ENCODE results near the gene TXNL4A. TPM values are rescaled to one million over a fixed set of nuclear protein-coding genes. Genes with fewer than 3 reads are reported as not detected.
"Not testable (repeated sequence)": the region's sequence is repeated elsewhere in the genome, so short reads cannot be mapped to it uniquely, and the experiment has no call there.

TXNL4A gene
- total RNA-seq, 2 donors from 2014 or later: 97.2 to 143 TPM

DNA sequence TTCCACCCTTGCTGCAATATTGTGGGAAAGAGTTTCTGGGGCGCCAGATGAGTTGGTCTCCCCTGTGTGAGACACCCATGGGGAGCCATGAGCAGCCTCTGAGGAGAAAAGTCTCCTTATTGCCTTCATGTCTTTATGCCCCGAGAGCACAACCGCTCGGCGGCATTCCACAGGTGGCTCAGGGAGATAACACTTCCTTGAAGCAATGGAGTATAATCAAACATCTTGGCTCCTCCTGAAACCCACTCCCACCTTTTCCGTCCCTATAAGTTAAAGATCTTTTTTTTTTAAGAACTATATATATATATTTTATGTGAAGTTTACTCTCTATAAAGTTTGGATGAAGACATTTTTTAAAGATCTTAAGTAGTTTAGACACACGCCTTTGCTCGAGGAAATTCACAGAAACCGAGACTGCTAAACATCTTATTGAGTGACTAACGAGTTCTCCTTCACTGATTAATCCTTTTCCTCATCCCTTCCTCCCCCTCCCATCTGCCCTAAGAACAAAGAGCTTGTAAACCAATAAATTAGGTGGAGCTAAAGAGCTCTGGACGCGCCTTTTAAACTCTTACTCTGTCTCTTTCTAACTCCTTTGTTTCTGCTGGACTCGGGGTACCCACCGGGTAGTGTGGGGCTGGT, 23.3 kb upstream of the TXNL4A start:
- not testable (repeated sequence) for H3K4me1 Mint-ChIP-seq (ENCODE audit: low read depth in 2 of 2); ATAC-seq; H3K27ac Mint-ChIP-seq; H3K4me3 Mint-ChIP-seq; H3K27me3 Mint-ChIP-seq; DNase-seq (ENCODE audit: low spot score); H3K9me3 Mint-ChIP-seq
- peaks cover 12% of the 10 kb centered on the region for H3K36me3 Mint-ChIP-seq

DNA sequence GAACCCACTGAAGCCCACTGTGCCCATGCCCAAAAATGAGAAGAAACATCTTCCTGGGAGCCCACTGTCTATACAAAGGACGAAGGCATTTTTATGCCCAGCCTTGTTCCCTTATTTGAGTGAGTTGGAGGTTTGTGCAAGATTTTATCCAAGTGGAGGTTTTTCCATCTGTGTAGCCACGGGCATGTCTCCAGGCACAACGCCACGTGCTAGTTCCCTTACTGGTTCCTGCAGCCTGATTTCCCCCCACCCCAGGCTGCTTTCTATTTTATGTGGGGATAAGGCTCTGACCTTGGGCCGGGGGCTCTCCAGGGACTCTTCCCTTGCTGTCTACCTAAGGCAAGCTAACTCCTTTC, 22.2 kb upstream of the TXNL4A start:
- Mint-ChIP-seq H3K27ac (no peak overlapping the region), H3K4me1 (ENCODE audit: low read depth in 2 of 2) (no peaks in the 10 kb centered on the region)
- ATAC-seq: no peak

DNA sequence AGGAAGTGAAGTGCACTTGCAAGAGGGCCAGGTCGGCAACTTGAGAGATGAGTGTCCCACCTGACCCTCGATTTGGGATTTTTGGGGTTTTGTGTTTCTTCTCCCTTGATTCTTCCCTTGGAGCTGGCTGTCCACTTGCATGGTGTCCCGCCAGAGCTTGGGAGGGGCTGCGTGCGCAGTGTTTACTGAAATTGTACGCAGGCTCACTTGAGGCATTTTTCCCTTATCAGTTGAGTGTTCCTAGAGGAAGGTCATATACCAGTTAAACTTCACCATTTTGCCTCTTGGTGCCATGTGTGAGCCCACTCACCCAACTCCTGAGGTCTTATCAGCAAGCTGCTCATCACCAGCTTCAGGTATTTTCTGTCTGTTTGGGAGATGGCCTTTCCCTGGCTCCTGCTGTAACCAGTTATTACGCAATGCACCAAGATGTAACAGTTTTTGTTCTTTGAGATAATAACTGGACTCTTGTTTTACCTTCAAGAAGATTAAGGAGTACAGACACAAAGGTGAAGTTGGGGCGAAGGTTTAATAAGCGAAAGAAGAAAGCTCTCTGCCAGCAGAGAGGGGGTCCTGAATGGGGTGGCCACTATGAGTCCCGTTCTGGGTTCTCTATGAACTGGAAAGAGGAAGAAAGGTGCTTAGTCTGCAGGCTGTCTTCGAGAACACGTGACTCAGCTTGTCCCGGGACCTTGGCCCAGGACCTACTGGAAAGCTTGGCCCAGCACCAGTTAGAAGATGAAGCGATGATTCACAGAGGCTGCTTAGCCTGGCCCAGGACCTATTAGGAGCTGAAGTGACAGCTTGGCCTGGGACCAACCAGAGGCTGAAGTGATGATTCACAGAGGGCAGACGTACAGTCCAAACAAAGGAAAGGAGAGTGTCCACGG, 21.5 kb upstream of the TXNL4A start:
- Mint-ChIP-seq H3K4me1 (ENCODE audit: low read depth in 2 of 2) (no peaks in the 10 kb centered on the region), H3K4me3 (no peak overlapping the region), H3K36me3 (peaks cover 12% of the 10 kb centered on the region), H3K27ac (no peak overlapping the region), H3K27me3 (no peaks in the 10 kb centered on the region), H3K9me3 (peaks cover 4% of the 10 kb centered on the region)
- ATAC-seq (no peak), DNase-seq (ENCODE audit: low spot score) (no peak)

More for the DNA sequence above, 22.2 kb upstream of the TXNL4A start:
- no peak overlapping the region for H3K4me3 Mint-ChIP-seq
- peaks cover 4% of the 10 kb centered on the region for H3K9me3 Mint-ChIP-seq
- no peak for DNase-seq (ENCODE audit: low spot score)
- no peaks in the 10 kb centered on the region for H3K27me3 Mint-ChIP-seq
- H3K36me3 Mint-ChIP-seq: peaks cover 12% of the 10 kb centered on the region

- H3K27me3 Mint-ChIP-seq: no peaks in the 10 kb centered on the region
- no peak overlapping the region for H3K27ac Mint-ChIP-seq
- H3K36me3 Mint-ChIP-seq: peaks cover 6% of the 10 kb centered on the region
- DNase-seq (ENCODE audit: low spot score): no peak
- H3K4me1 Mint-ChIP-seq (ENCODE audit: low read depth in 2 of 2): no peaks in the 10 kb centered on the region
- H3K9me3 Mint-ChIP-seq: no peaks in the 10 kb centered on the region
- ATAC-seq: no peak
- no peak overlapping the region for H3K4me3 Mint-ChIP-seq
Observed at GRCh38 chr18:80006724-80007123, 18.4 kb upstream of the TXNL4A start.

- no peak for DNase-seq (ENCODE audit: low spot score)
Observed at GRCh38 chr18:80004600-80005342, 16.4 kb upstream of the TXNL4A start.

GRCh38 chr18:80002468-80002867, 14.1 kb upstream of the TXNL4A start:
- ATAC-seq (no peak), DNase-seq (ENCODE audit: low spot score) (no peak)
- H3K4me1 Mint-ChIP-seq (ENCODE audit: low read depth in 2 of 2): no peaks in the 10 kb centered on the region
- H3K27me3 Mint-ChIP-seq: peaks cover 0 to 4% of the 10 kb centered on the region in 2 donors
- H3K27ac Mint-ChIP-seq: no peak overlapping the region
- peaks cover 7% of the 10 kb centered on the region for H3K9me3 Mint-ChIP-seq
- peaks cover 9% of the 10 kb centered on the region for H3K36me3 Mint-ChIP-seq
- no peak overlapping the region for H3K4me3 Mint-ChIP-seq

More at GRCh38 chr18:80004600-80005342, 16.4 kb upstream of the TXNL4A start:
- no peak for ATAC-seq
- peaks cover 6% of the 10 kb centered on the region for H3K9me3 Mint-ChIP-seq
- H3K4me3 Mint-ChIP-seq: no peak overlapping the region
- H3K27ac Mint-ChIP-seq: no peak overlapping the region
- no peaks in the 10 kb centered on the region for H3K4me1 Mint-ChIP-seq (ENCODE audit: low read depth in 2 of 2)
- peaks cover 13% of the 10 kb centered on the region for H3K36me3 Mint-ChIP-seq
- peaks cover 0 to 2% of the 10 kb centered on the region in 2 donors for H3K27me3 Mint-ChIP-seq

- Mint-ChIP-seq H3K36me3 (peaks cover 9% of the 10 kb centered on the region), H3K27ac (no peak overlapping the region), H3K4me3 (no peak overlapping the region), H3K4me1 (ENCODE audit: low read depth in 2 of 2) (no peaks in the 10 kb centered on the region), H3K9me3 (peaks cover 7% of the 10 kb centered on the region), H3K27me3 (peaks cover 0 to 9% of the 10 kb centered on the region in 2 donors)
- no peak for DNase-seq (ENCODE audit: low spot score)
- ATAC-seq: no peak
Observed at GRCh38 chr18:80000877-80001276, 12.5 kb upstream of the TXNL4A start.

GRCh38 chr18:79999701-80000100, 11.3 kb upstream of the TXNL4A start:
- H3K27me3 Mint-ChIP-seq, H3K27ac Mint-ChIP-seq, ATAC-seq: not testable (repeated sequence)

GRCh38 chr18:79991494-79991893, 3.1 kb upstream of the TXNL4A start:
- ATAC-seq: no peak
- no peak overlapping the region for H3K4me3 Mint-ChIP-seq
- H3K27ac Mint-ChIP-seq: no peak overlapping the region
- DNase-seq (ENCODE audit: low spot score): no peak
- no peaks in the 10 kb centered on the region for H3K9me3 Mint-ChIP-seq
- H3K36me3 Mint-ChIP-seq: no peaks in the 10 kb centered on the region
- peaks cover 2 to 14% of the 10 kb centered on the region in 2 donors for H3K27me3 Mint-ChIP-seq
- H3K4me1 Mint-ChIP-seq (ENCODE audit: low read depth in 2 of 2): peaks cover 8 to 13% of the 10 kb centered on the region in 2 donors

More at GRCh38 chr18:79999701-80000100, 11.3 kb upstream of the TXNL4A start:
- not testable (repeated sequence) for H3K4me3 Mint-ChIP-seq; H3K9me3 Mint-ChIP-seq; H3K4me1 Mint-ChIP-seq (ENCODE audit: low read depth in 2 of 2); DNase-seq (ENCODE audit: low spot score); H3K36me3 Mint-ChIP-seq

DNA sequence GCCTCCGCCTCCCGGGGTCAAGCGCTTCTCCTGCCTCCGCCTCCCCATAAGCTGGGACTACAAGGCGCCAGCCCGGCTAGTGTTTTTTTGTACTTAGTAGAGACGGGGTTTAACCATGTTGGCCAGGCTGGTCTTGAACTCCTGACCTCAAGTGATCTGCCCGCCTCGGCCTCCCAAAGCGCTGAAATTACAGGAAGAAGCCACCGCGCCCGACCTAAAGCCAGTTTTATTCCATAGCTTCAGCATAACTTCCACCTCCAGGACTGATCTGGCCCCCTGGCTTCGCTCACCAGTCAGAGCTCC, 783 bp upstream of the TXNL4A start:
- Mint-ChIP-seq H3K36me3 (no peaks in the 10 kb centered on the region), H3K27ac (peak overlapping the region; percentile 90 to 92), H3K4me1 (ENCODE audit: low read depth in 2 of 2) (peaks cover 15 to 20% of the 10 kb centered on the region in 2 donors), H3K9me3 (no peaks in the 10 kb centered on the region), H3K27me3 (peaks cover 2 to 8% of the 10 kb centered on the region in 2 donors), H3K4me3 (peak overlapping the region; percentile 96)
- DNase-seq (ENCODE audit: low spot score): no peak
- ATAC-seq: no peak

DNA sequence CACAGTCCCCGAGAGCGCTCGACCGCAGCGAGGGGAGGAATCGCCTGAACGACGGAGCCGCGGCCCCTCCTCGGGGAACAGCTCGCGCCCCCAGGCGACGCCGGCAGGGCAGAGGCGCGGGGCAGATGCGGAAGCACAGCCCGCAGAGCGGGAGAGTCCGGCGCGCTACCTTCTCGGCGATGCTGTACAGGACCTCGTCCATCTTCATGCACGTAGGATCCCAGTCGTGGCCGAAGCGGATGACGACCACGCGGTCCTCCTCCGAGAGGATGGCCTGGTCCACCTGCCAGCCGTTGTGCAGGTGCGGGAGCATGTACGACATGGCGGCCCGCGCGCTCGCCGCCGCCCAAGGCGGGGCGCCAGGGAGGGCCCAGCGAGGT, 302 bp downstream of the TXNL4A start:
- H3K36me3 Mint-ChIP-seq: no peaks in the 10 kb centered on the region
- no peaks in the 10 kb centered on the region for H3K9me3 Mint-ChIP-seq
- peaks cover 26 to 29% of the 10 kb centered on the region in 2 donors for H3K4me1 Mint-ChIP-seq (ENCODE audit: low read depth in 2 of 2)
- H3K27me3 Mint-ChIP-seq: peaks cover 0 to under 1% of the 10 kb centered on the region in 2 donors
- H3K27ac Mint-ChIP-seq: peak overlapping the region; percentile 79 to 88
- peak overlapping the region; percentile 96 for H3K4me3 Mint-ChIP-seq
- peak; percentile 77 for DNase-seq (ENCODE audit: low spot score)
- ATAC-seq: peak; percentile 80 to 81

DNA sequence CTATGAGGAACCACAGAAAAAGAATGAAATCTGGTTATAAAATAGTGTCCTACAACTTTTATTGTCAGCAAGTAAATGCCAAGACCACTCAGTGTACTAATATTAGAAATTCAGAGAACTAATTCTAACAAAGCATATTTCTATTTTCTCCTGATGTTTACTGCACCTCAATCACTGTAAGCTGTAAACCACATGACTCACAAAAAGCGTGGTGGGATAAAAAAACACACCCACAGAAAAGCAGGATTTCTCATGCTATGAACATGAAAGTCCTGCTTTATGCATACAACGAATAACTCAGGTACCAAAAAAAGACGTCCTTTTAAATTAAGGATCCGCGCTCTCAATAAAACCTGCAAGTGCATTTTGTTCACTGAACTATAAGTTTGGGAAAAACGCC, 797 bp downstream of the TXNL4A start:
- Mint-ChIP-seq H3K9me3 (no peaks in the 10 kb centered on the region), H3K4me1 (ENCODE audit: low read depth in 2 of 2) (peaks cover 29 to 31% of the 10 kb centered on the region in 2 donors), H3K36me3 (no peaks in the 10 kb centered on the region), H3K4me3 (peak overlapping the region; percentile 96), H3K27ac (peak overlapping the region; percentile 79 to 88), H3K27me3 (no peaks in the 10 kb centered on the region)
- no peak for ATAC-seq
- no peak for DNase-seq (ENCODE audit: low spot score)

- H3K4me3 Mint-ChIP-seq: peak overlapping the region; percentile 96
- no peaks in the 10 kb centered on the region for H3K36me3 Mint-ChIP-seq
- no peaks in the 10 kb centered on the region for H3K9me3 Mint-ChIP-seq
- peaks cover 38 to 39% of the 10 kb centered on the region in 2 donors for H3K4me1 Mint-ChIP-seq (ENCODE audit: low read depth in 2 of 2)
- H3K27ac Mint-ChIP-seq: peak overlapping the region; percentile 79 to 88
- no peak for ATAC-seq
- no peak for DNase-seq (ENCODE audit: low spot score)
- H3K27me3 Mint-ChIP-seq: no peaks in the 10 kb centered on the region
Observed at GRCh38 chr18:79986726-79987125, 1.6 kb downstream of the TXNL4A start.

- no peaks in the 10 kb centered on the region for H3K27me3 Mint-ChIP-seq
- H3K27ac Mint-ChIP-seq: peak overlapping the region in 1 of 2 donors; percentile 9
- H3K9me3 Mint-ChIP-seq: no peaks in the 10 kb centered on the region
- ATAC-seq (no peak), DNase-seq (ENCODE audit: low spot score) (no peak)
- H3K36me3 Mint-ChIP-seq: no peaks in the 10 kb centered on the region
- peaks cover 42 to 44% of the 10 kb centered on the region in 2 donors for H3K4me1 Mint-ChIP-seq (ENCODE audit: low read depth in 2 of 2)
- no peak overlapping the region for H3K4me3 Mint-ChIP-seq
Observed at GRCh38 chr18:79985172-79985571, 3.2 kb downstream of the TXNL4A start.

All from natural killer cell treated with Interleukin-12 subunit alpha and Interleukin-12 subunit beta and Interleukin-15 and Interleukin-18, amount 100 ng/mL, for 72 hours (primary cell).